ENCODE data around the gene CASP7. TPM values are rescaled to one million over a fixed set of nuclear protein-coding genes. Genes with fewer than 3 reads are reported as not detected.

Gene CASP7
- total RNA-seq, 2 donors from 2014 or later: 7.2 to 9.5 TPM

- Histone ChIP-seq H3K27me3 (no peaks in the 10 kb centered on the region), H3K27ac (no peak within 1 kb of the TSS), H3K4me3 (no peak within 1 kb of the TSS), H3K9me3 (no peaks in the 10 kb centered on the region), H3K36me3 (no peaks in the 10 kb centered on the region), H3K4me1 (no peaks in the 10 kb centered on the region)
- no peak for TF ChIP-seq CTCF (IDR thresholded peaks at IDR 0.05)
- DNase-seq (ENCODE audit: low spot score): no peak
These were observed 71.5 kb downstream of the CASP7 start, which contains the start of gene PLEKHS1 for GRCh38 chr10:113751181-113751732. Gene PLEKHS1 (plus strand): TSS chr10:113751682. CDS start chr10:113755278, 3,596 bp downstream.

- DNase-seq (ENCODE audit: low spot score): no peak
- Histone ChIP-seq H3K9me3 (no peaks in the 10 kb centered on the region), H3K27ac (no peak overlapping the region), H3K27me3 (no peaks in the 10 kb centered on the region), H3K4me3 (no peak overlapping the region), H3K36me3 (no peaks in the 10 kb centered on the region), H3K4me1 (no peaks in the 10 kb centered on the region)
- TF ChIP-seq CTCF (IDR thresholded peaks at IDR 0.05): no peak
These were observed 72.8 kb downstream of the CASP7 start for GRCh38 chr10:113752553-113752952.

- Histone ChIP-seq H3K27ac (no peak overlapping the region), H3K9me3 (no peaks in the 10 kb centered on the region), H3K4me3 (no peak overlapping the region), H3K36me3 (no peaks in the 10 kb centered on the region), H3K4me1 (no peaks in the 10 kb centered on the region), H3K27me3 (no peaks in the 10 kb centered on the region)
- no peak for DNase-seq (ENCODE audit: low spot score)
- no peak for TF ChIP-seq CTCF (IDR thresholded peaks at IDR 0.05)
These were observed 73.4 kb downstream of the CASP7 start for GRCh38 chr10:113753020-113753692.

- Histone ChIP-seq H3K4me1 (no peaks in the 10 kb centered on the region), H3K4me3 (no peak overlapping the region), H3K27ac (no peak overlapping the region), H3K9me3 (no peaks in the 10 kb centered on the region), H3K27me3 (no peaks in the 10 kb centered on the region), H3K36me3 (no peaks in the 10 kb centered on the region)
- no peak for DNase-seq (ENCODE audit: low spot score)
- TF ChIP-seq CTCF (IDR thresholded peaks at IDR 0.05): no peak
These were observed 74.4 kb downstream of the CASP7 start for GRCh38 chr10:113754125-113754524.

- Histone ChIP-seq H3K36me3 (no peaks in the 10 kb centered on the region), H3K27me3 (no peaks in the 10 kb centered on the region), H3K9me3 (no peaks in the 10 kb centered on the region), H3K4me1 (no peaks in the 10 kb centered on the region), H3K4me3 (no peak overlapping the region), H3K27ac (no peak overlapping the region)
- no peak for TF ChIP-seq CTCF (IDR thresholded peaks at IDR 0.05)
- no peak for DNase-seq (ENCODE audit: low spot score)
These were observed 75.1 kb downstream of the CASP7 start for GRCh38 chr10:113754768-113755167.
